Measurements from ENCODE around the gene GOPC. TPM values are rescaled to one million over a fixed set of nuclear protein-coding genes. Genes with fewer than 3 reads are reported as not detected.
"Not testable (repeated sequence)": the region's sequence is repeated elsewhere in the genome, so short reads cannot be mapped to it uniquely, and the experiment has no call there.

The GOPC gene
- total RNA-seq, 2 donors from 2014 or later, result 28.4 to 30.3 TPM

GRCh38 chr6:117518870-117519269 lies 83.4 kb downstream of the GOPC start:
- H3K36me3 ChIP-seq (ENCODE audit: control insufficient read depth, insufficient read depth, low read length), result no peaks in the 10 kb centered on the region
- Mint-ChIP-seq H3K9me3 (peaks cover 2% of the 10 kb centered on the region), H3K36me3 (ENCODE audit: low read depth) (peaks cover 22% of the 10 kb centered on the region), H3K27ac (no peak overlapping the region), H3K4me1 (no peaks in the 10 kb centered on the region), H3K27me3 (ENCODE audit: insufficient read depth) (no peaks in the 10 kb centered on the region), H3K4me3 (no peak overlapping the region)
- no peak overlapping the region for H3K9ac ChIP-seq (ENCODE audit: extremely low read depth, low read length, poor library complexity, severe bottlenecking)
- no peaks in the 10 kb centered on the region for H3K9me3 ChIP-seq (ENCODE audit: control insufficient read depth, low read length)
- no peak for DNase-seq
- TF ChIP-seq CTCF (conservative IDR thresholded peaks at IDR 0.05), result no peak
- H3K4me1 ChIP-seq (ENCODE audit: control insufficient read depth, insufficient read depth, low read length), result no peaks in the 10 kb centered on the region
- no peak overlapping the region for H3K4me3 ChIP-seq (ENCODE audit: low read length)
- 96 to 100% methylated on average over 5 to 6 of the region's 6 CpGs for WGBS, 2 experiments (ENCODE audit: insufficient coverage in 1 of 2, insufficient read length in 1 of 2)
- no peak overlapping the region for H3K27ac ChIP-seq (ENCODE audit: low read depth, low read length)
- no peaks in the 10 kb centered on the region for H3K27me3 ChIP-seq (ENCODE audit: control insufficient read depth, insufficient read depth, low read length, poor library complexity, severe bottlenecking)

GRCh38 chr6:117517995-117518394 lies 84.3 kb downstream of the GOPC start:
- H3K9me3 Mint-ChIP-seq; H3K27ac ChIP-seq (ENCODE audit: low read depth, low read length); H3K27ac Mint-ChIP-seq; H3K27me3 Mint-ChIP-seq (ENCODE audit: insufficient read depth); DNase-seq; H3K9ac ChIP-seq (ENCODE audit: extremely low read depth, low read length, poor library complexity, severe bottlenecking); H3K27me3 ChIP-seq (ENCODE audit: control insufficient read depth, insufficient read depth, low read length, poor library complexity, severe bottlenecking); H3K9me3 ChIP-seq (ENCODE audit: control insufficient read depth, low read length); H3K4me3 ChIP-seq (ENCODE audit: low read length); H3K4me1 ChIP-seq (ENCODE audit: control insufficient read depth, insufficient read depth, low read length); H3K4me3 Mint-ChIP-seq; H3K36me3 ChIP-seq (ENCODE audit: control insufficient read depth, insufficient read depth, low read length); H3K4me1 Mint-ChIP-seq: not testable (repeated sequence)
- WGBS, 2 experiments (ENCODE audit: insufficient coverage in 1 of 2, insufficient read length in 1 of 2), result 79 to 95% methylated on average over 3 to 5 of the region's 5 CpGs
- peaks cover 20% of the 10 kb centered on the region for H3K36me3 Mint-ChIP-seq (ENCODE audit: low read depth)

GRCh38 chr6:117515326-117515725 lies 87.0 kb downstream of the GOPC start:
- Mint-ChIP-seq H3K27ac (no peak overlapping the region), H3K27me3 (ENCODE audit: insufficient read depth) (no peaks in the 10 kb centered on the region), H3K9me3 (peaks cover 2% of the 10 kb centered on the region), H3K4me1 (peaks cover 3% of the 10 kb centered on the region), H3K4me3 (no peak overlapping the region), H3K36me3 (ENCODE audit: low read depth) (peaks cover 20% of the 10 kb centered on the region)
- Histone ChIP-seq H3K9ac (ENCODE audit: extremely low read depth, low read length, poor library complexity, severe bottlenecking) (no peak overlapping the region), H3K27ac (ENCODE audit: low read depth, low read length) (no peak overlapping the region), H3K4me3 (ENCODE audit: low read length) (no peak overlapping the region), H3K27me3 (ENCODE audit: control insufficient read depth, insufficient read depth, low read length, poor library complexity, severe bottlenecking) (no peaks in the 10 kb centered on the region), H3K9me3 (ENCODE audit: control insufficient read depth, low read length) (no peaks in the 10 kb centered on the region), H3K36me3 (ENCODE audit: control insufficient read depth, insufficient read depth, low read length) (no peaks in the 10 kb centered on the region), H3K4me1 (ENCODE audit: control insufficient read depth, insufficient read depth, low read length) (peaks cover 4% of the 10 kb centered on the region)
- DNase-seq, result no peak
- TF ChIP-seq CTCF (conservative IDR thresholded peaks at IDR 0.05), result no peak

GRCh38 chr6:117514655-117515054 lies 87.7 kb downstream of the GOPC start:
- H3K27me3 ChIP-seq (ENCODE audit: control insufficient read depth, insufficient read depth, low read length, poor library complexity, severe bottlenecking), result no peaks in the 10 kb centered on the region
- Mint-ChIP-seq H3K4me1 (peaks cover 3% of the 10 kb centered on the region), H3K36me3 (ENCODE audit: low read depth) (peaks cover 20% of the 10 kb centered on the region), H3K27me3 (ENCODE audit: insufficient read depth) (no peaks in the 10 kb centered on the region), H3K4me3 (no peak overlapping the region), H3K9me3 (peaks cover 2% of the 10 kb centered on the region), H3K27ac (no peak overlapping the region)
- H3K27ac ChIP-seq (ENCODE audit: low read depth, low read length), result no peak overlapping the region
- no CpG with 5 or more reads among the region's 1 CpG for WGBS, 2 experiments (ENCODE audit: insufficient coverage in 1 of 2, insufficient read length in 1 of 2)
- H3K36me3 ChIP-seq (ENCODE audit: control insufficient read depth, insufficient read depth, low read length), result no peaks in the 10 kb centered on the region
- TF ChIP-seq CTCF (conservative IDR thresholded peaks at IDR 0.05), result no peak
- no peak overlapping the region for H3K4me3 ChIP-seq (ENCODE audit: low read length)
- H3K4me1 ChIP-seq (ENCODE audit: control insufficient read depth, insufficient read depth, low read length), result peaks cover 4% of the 10 kb centered on the region
- no peaks in the 10 kb centered on the region for H3K9me3 ChIP-seq (ENCODE audit: control insufficient read depth, low read length)
- no peak for DNase-seq
- H3K9ac ChIP-seq (ENCODE audit: extremely low read depth, low read length, poor library complexity, severe bottlenecking), result no peak overlapping the region
